ENCODE results near the gene ARHGDIG.

ARHGDIG gene

DNA sequence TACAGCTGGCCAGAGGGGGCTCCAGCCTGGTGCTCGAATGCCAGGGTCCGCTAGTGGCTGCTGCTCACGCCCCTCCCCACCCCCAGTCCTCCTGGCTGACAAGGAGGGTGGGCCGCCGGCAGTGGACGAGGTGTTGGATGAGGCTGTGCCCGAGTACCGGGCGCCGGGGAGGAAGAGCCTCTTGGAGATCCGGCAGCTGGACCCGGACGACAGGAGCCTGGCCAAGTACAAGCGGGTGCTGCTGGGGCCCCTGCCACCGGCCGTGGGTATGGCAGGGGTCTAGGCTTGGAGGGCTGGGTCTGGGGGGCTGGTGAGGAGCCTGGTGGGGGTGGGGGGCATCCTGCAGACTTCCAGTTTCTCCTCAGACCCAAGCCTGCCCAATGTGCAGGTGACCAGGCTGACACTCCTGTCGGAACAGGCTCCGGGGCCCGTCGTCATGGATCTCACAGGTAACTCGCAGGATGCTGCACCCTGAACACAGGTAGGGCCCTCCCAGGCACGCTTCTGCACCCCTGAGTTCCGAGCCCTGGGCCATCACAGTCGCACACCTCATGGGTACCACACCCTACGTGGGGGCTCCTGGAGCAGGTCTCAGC lies 1.4 kb downstream of the ARHGDIG start:
- H3K4me3 ChIP-seq (ENCODE audit: low read depth, low read length) = no peak overlapping the region
- TF ChIP-seq, protein P1, sequence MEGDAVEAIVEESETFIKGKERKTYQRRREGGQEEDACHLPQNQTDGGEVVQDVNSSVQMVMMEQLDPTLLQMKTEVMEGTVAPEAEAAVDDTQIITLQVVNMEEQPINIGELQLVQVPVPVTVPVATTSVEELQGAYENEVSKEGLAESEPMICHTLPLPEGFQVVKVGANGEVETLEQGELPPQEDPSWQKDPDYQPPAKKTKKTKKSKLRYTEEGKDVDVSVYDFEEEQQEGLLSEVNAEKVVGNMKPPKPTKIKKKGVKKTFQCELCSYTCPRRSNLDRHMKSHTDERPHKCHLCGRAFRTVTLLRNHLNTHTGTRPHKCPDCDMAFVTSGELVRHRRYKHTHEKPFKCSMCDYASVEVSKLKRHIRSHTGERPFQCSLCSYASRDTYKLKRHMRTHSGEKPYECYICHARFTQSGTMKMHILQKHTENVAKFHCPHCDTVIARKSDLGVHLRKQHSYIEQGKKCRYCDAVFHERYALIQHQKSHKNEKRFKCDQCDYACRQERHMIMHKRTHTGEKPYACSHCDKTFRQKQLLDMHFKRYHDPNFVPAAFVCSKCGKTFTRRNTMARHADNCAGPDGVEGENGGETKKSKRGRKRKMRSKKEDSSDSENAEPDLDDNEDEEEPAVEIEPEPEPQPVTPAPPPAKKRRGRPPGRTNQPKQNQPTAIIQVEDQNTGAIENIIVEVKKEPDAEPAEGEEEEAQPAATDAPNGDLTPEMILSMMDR (IDR thresholded peaks at IDR 0.05; ENCODE audit: borderline replicate concordance, insufficient read depth, low read depth, low read length) = no peak

DNA sequence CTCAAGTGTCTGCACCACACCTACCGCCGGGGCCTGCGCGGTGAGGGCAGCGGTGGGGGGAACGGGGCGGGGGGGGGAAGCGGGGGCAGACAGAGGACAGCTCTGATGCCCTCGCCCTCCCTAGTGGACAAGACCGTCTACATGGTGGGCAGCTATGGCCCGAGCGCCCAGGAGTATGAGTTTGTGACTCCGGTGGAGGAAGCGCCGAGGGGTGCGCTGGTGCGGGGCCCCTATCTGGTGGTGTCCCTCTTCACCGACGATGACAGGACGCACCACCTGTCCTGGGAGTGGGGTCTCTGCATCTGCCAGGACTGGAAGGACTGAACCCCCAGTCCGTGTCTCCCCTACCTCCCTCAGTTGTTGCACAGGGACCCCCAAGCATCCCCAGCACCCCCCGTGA lies 2.1 kb downstream of the ARHGDIG start:
- TF ChIP-seq, protein P1 (IDR thresholded peaks at IDR 0.05; ENCODE audit: borderline replicate concordance, insufficient read depth, low read depth, low read length) = no peak
- no peak overlapping the region for H3K4me3 ChIP-seq (ENCODE audit: low read depth, low read length)

DNA sequence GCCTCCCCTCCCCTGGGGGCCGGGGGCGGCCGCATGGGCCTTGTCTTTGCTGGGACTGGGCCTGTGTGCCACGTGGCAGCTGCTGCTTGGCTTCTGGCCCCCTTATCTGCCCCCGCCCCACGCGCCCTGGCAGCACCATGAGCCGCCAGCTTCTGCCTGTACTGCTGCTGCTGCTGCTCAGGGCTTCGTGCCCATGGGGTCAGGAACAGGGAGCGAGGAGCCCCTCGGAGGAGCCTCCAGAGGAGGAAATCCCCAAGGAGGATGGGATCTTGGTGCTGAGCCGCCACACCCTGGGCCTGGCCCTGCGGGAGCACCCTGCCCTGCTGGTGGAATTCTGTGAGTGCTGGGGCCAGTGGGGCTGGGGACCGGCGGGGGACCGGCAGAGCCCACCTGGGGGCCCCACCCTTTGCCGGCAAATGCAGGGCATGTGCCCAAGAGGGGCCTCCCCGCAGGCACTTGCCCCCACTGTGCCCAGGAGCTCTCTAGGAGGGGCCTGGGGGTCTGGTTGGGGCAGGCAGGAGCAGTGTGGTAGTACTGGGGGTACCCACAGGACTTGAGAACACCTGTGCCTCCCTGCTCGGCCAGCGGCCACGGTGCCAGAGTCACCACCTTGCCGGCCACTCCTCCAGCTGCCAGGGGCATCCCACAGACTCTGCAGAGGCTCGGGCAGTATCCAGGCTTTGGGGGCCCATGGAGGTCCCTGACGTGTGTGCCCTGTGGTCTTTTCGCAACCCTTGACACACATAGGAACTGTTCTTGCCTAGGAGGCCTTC lies 2.8 kb downstream of the ARHGDIG start, which contains the start of gene PDIA2:
Gene PDIA2 (plus strand): TSS at position 132 of the 773 bp plus-strand sequence. CDS start 6 bp downstream, at position 138.
- TF ChIP-seq, protein P1 (IDR thresholded peaks at IDR 0.05; ENCODE audit: borderline replicate concordance, insufficient read depth, low read depth, low read length) = no peak
- H3K4me3 ChIP-seq (ENCODE audit: low read depth, low read length) = no peak within 1 kb of the TSS

DNA sequence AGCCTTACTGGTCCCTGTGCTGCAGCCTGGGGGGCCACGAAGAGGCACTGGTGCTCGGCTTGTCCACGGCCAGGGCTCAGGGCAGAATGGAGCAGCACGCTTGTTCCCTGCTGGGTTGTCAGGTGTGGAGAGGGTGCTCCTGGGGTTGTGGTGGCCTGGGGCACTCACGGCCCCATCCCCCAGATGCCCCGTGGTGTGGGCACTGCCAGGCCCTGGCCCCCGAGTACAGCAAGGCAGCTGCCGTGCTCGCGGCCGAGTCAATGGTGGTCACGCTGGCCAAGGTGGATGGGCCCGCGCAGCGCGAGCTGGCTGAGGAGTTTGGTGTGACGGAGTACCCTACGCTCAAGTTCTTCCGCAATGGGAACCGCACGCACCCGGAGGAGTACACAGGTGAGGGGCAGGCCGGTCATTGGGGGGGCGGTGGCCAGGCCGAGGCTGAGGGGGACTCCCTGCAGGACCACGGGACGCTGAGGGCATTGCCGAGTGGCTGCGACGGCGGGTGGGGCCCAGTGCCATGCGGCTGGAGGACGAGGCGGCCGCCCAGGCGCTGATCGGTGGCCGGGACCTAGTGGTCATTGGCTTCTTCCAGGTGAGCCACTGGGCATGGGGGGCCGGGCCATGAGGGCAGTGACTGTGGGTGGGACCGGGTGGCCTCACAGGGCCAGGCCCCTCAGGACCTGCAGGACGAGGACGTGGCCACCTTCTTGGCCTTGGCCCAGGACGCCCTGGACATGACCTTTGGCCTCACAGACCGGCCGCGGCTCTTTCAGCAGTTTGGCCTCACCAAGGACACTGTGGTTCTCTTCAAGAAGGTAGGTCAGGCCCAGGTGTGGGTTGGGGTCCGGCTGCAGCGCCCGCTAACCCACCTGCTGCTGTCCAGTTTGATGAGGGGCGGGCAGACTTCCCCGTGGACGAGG lies 4.1 kb downstream of the ARHGDIG start:
- no peak overlapping the region for H3K4me3 ChIP-seq (ENCODE audit: low read depth, low read length)
- TF ChIP-seq, protein P1 (IDR thresholded peaks at IDR 0.05; ENCODE audit: borderline replicate concordance, insufficient read depth, low read depth, low read length) = no peak

DNA sequence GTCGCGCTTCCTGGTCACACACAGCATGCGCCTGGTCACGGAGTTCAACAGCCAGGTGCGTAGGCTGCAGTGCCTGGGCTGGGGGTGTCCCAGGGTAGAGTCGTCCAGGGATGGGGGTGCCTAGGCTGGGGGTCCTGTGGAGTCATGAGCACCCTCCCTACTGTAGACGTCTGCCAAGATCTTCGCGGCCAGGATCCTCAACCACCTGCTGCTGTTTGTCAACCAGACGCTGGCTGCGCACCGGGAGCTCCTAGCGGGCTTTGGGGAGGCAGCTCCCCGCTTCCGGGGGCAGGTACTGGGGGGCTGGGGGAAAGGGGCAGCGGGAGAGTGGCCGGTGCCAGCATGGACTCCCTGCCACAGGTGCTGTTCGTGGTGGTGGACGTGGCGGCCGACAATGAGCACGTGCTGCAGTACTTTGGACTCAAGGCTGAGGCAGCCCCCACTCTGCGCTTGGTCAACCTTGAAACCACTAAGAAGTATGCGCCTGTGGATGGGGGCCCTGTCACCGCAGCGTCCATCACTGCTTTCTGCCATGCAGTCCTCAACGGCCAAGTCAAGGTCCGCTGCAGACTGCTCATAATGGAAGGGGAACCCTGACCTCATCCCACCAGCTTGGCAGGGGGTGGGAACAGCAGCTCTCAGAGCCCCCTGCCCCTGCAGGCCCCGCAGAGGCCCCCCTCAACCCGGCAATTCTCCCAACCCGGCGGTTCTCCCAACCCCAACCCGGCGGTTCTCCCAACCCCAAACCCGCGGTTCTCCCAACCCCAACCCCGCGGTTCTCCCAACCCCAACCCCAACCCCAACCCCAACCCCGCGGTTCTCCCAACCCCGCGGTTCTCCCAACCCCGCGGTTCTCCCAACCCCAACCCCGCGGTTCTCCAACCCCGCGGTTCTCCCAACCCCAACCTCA lies 5.0 kb downstream of the ARHGDIG start:
- TF ChIP-seq, protein P1 (IDR thresholded peaks at IDR 0.05; ENCODE audit: borderline replicate concordance, insufficient read depth, low read depth, low read length) = no peak
- no peak overlapping the region for H3K4me3 ChIP-seq (ENCODE audit: low read depth, low read length)

Data from GM12875 (cell line).